SHP77 (cell line): Measurements from ENCODE around the gene SIRPB2.
"Not testable (repeated sequence)": the region's sequence is repeated elsewhere in the genome, so short reads cannot be mapped to it uniquely, and the experiment has no call there.

ENCODE experiments used
- DNase-seq, 2 experiments: peaks; one replicate each; lab custom pipeline; 2025; lab: John Stamatoyannopoulos, UW

Gene SIRPB2

GRCh38 chr20:1499528-1500420, 8.6 kb upstream of the SIRPB2 start:
- DNase-seq = no peak

- not testable (repeated sequence) for DNase-seq
Observed at GRCh38 chr20:1497371-1497770, 6.2 kb upstream of the SIRPB2 start.

- DNase-seq = no peak
Observed at GRCh38 chr20:1496930-1497329, 5.7 kb upstream of the SIRPB2 start.

- DNase-seq = no peak
Observed at GRCh38 chr20:1494436-1494835, 3.2 kb upstream of the SIRPB2 start.

GRCh38 chr20:1493536-1493935, 2.3 kb upstream of the SIRPB2 start:
- DNase-seq = no peak

GRCh38 chr20:1491860-1492642, 831 bp upstream of the SIRPB2 start:
- DNase-seq = no peak

GRCh38 chr20:1490643-1491195, 501 bp downstream of the SIRPB2 start:
- DNase-seq = no peak

- DNase-seq = no peak
Observed at GRCh38 chr20:1489764-1490436, 1.3 kb downstream of the SIRPB2 start.

GRCh38 chr20:1489325-1489724, 1.9 kb downstream of the SIRPB2 start:
- DNase-seq = no peak

- no peak for DNase-seq
Observed at GRCh38 chr20:1486566-1486965, 4.7 kb downstream of the SIRPB2 start.

GRCh38 chr20:1484438-1485116, 6.6 kb downstream of the SIRPB2 start:
- no peak for DNase-seq

- no peak for DNase-seq
Observed at GRCh38 chr20:1479831-1480595, 11.2 kb downstream of the SIRPB2 start.

- no peak for DNase-seq
Observed at GRCh38 chr20:1478566-1478965, 12.7 kb downstream of the SIRPB2 start.

- no peak for DNase-seq
Observed at GRCh38 chr20:1477896-1478490, 13.2 kb downstream of the SIRPB2 start.

- no peak for DNase-seq
Observed at GRCh38 chr20:1474817-1475603, 16.2 kb downstream of the SIRPB2 start.

GRCh38 chr20:1474325-1474724, 16.9 kb downstream of the SIRPB2 start:
- DNase-seq = no peak

- no peak for DNase-seq
Observed at GRCh38 chr20:1473246-1474220, 17.7 kb downstream of the SIRPB2 start.

GRCh38 chr20:1472556-1473245, 18.5 kb downstream of the SIRPB2 start:
- DNase-seq = no peak
